HFFc6 (cell line): ENCODE measurements around the gene COL11A1. TPM values are rescaled to one million over a fixed set of nuclear protein-coding genes. Genes with fewer than 3 reads are reported as not detected.
"Not testable (repeated sequence)": the region's sequence is repeated elsewhere in the genome, so short reads cannot be mapped to it uniquely, and the experiment has no call there.

Source experiments
- DNase-seq: peaks from one replicate; pipeline ENCODE4 v3.0.0-alpha.2; 2018
- H3K27ac Mint-ChIP-seq: 2 replicates; pipeline ENCODE4 v1.8.0; 2020; ENCODE audit warnings: mild to moderate bottlenecking, mixed read lengths
- H3K27me3 Mint-ChIP-seq: 2 replicates; pipeline ENCODE4 v1.8.0; 2021; ENCODE audit warnings: mild to moderate bottlenecking, moderate library complexity, mixed read lengths; ENCODE audit not compliant: insufficient read depth
- H3K36me3 Mint-ChIP-seq: 2 replicates; pipeline ENCODE4 v1.8.0; 2021; ENCODE audit warnings: low read depth, mixed read lengths
- H3K4me1 Mint-ChIP-seq: 2 replicates; pipeline ENCODE4 v1.8.0; 2020; ENCODE audit warnings: low read depth, mixed read lengths
- H3K4me3 Mint-ChIP-seq: 2 replicates; pipeline ENCODE4 v1.8.0; 2020; ENCODE audit warnings: mild to moderate bottlenecking, moderate library complexity, mixed read lengths
- H3K9me3 Mint-ChIP-seq: 2 replicates; pipeline ENCODE4 v1.8.0; 2020; ENCODE audit warnings: mild to moderate bottlenecking, mixed read lengths
- CTCF ChIP-seq: fragments of 200-600 bp; sonication (generic); IDR thresholded peaks from 2 replicates; pipeline ENCODE4 v1.5.0; 2021; ENCODE audit warnings: antibody characterized with exemption, mild to moderate bottlenecking
- total RNA-seq, 6 experiments: library from RNA; stranded (reverse); fragmentation: NEBNext Ultra II Directional; extraction: Animal tissue kit (Norgen Biotek cat#: 25700); gene quantifications; 2 replicates in 1 of 6; 3 replicates in 5 of 6; pipeline ENCODE4 v1.2.3, GENCODE V29; 2021

The COL11A1 gene
- total RNA-seq, 6 experiments from 2014 or later: 145 to 364 (median 152) TPM

- Mint-ChIP-seq H3K27ac (no peak overlapping the region), H3K36me3 (peaks cover 6% of the 10 kb centered on the region), H3K9me3 (no peaks in the 10 kb centered on the region), H3K4me3 (no peak overlapping the region), H3K4me1 (peaks cover 9% of the 10 kb centered on the region), H3K27me3 (no peaks in the 10 kb centered on the region; the same call in 1 of the 2 replicates)
- DNase-seq: no peak
- no peak for TF ChIP-seq CTCF
These were observed 34.1 kb upstream of the COL11A1 start for GRCh38 chr1:103142461-103142860.

- Mint-ChIP-seq H3K36me3 (peaks cover 17% of the 10 kb centered on the region; the same call in 1 of the 2 replicates), H3K4me3 (peak overlapping the region; percentile 57), H3K4me1 (peaks cover 47% of the 10 kb centered on the region), H3K27ac (peak overlapping the region; percentile 51), H3K9me3 (peaks cover 3% of the 10 kb centered on the region), H3K27me3 (no peaks in the 10 kb centered on the region)
- TF ChIP-seq CTCF: no peak
- no peak for DNase-seq
These were observed 21.5 kb upstream of the COL11A1 start for GRCh38 chr1:103129796-103130195.

- Mint-ChIP-seq H3K4me1 (peaks cover 47% of the 10 kb centered on the region), H3K27me3 (no peaks in the 10 kb centered on the region), H3K4me3 (peak overlapping the region; percentile 57), H3K36me3 (peaks cover 17% of the 10 kb centered on the region; the same call in 1 of the 2 replicates), H3K27ac (peak overlapping the region; percentile 51), H3K9me3 (peaks cover 3% of the 10 kb centered on the region)
- DNase-seq: peak; percentile 88
- no peak for TF ChIP-seq CTCF
These were observed 20.9 kb upstream of the COL11A1 start for GRCh38 chr1:103129255-103129654.

GRCh38 chr1:103128256-103128655 lies 19.9 kb upstream of the COL11A1 start:
- H3K9me3 Mint-ChIP-seq, H3K4me3 Mint-ChIP-seq, DNase-seq, H3K27me3 Mint-ChIP-seq, H3K36me3 Mint-ChIP-seq: not testable (repeated sequence)
- peaks cover 47% of the 10 kb centered on the region for H3K4me1 Mint-ChIP-seq
- H3K27ac Mint-ChIP-seq: peak overlapping the region; percentile 73; the same call in 1 of the 2 replicates

GRCh38 chr1:103125219-103125618 lies 16.9 kb upstream of the COL11A1 start:
- no peaks in the 10 kb centered on the region for H3K27me3 Mint-ChIP-seq
- H3K27ac Mint-ChIP-seq: no peak overlapping the region

More at GRCh38 chr1:103125219-103125618, 16.9 kb upstream of the COL11A1 start:
- no peak for DNase-seq
- no peak for TF ChIP-seq CTCF
- Mint-ChIP-seq H3K36me3 (peaks cover 15% of the 10 kb centered on the region), H3K9me3 (peaks cover 9% of the 10 kb centered on the region), H3K4me1 (peaks cover 37% of the 10 kb centered on the region), H3K4me3 (no peak overlapping the region)
